Urothelium cell line (cell line): ENCODE measurements around the gene MAST2.
"Not testable (repeated sequence)": the region's sequence is repeated elsewhere in the genome, so short reads cannot be mapped to it uniquely, and the experiment has no call there.

Source experiments
- DNase-seq: peaks from one replicate; pipeline ENCODE4 v3.0.0; 2011; ENCODE audit warnings: low spot score, mixed read lengths
- FAIRE-seq: peaks from 2 replicates; lab custom pipeline; 2011; peaks lifted over from hg19 to GRCh38; lab: Jason Lieb, UNC

The MAST2 gene

GRCh38 chr1:45803299-45803780 lies at the start of gene MAST2:
Gene MAST2 (plus strand): TSS chr1:45803612. CDS start chr1:45803896, 284 bp downstream.
- DNase-seq (peak; percentile 98), FAIRE-seq (peak; percentile 56)

- DNase-seq, result no peak
- no peak for FAIRE-seq
Measured at GRCh38 chr1:45755697-45756096, 47.7 kb upstream of the MAST2 start.

- DNase-seq (no peak), FAIRE-seq (peak; percentile 44)
Measured at GRCh38 chr1:45762291-45762690, 41.1 kb upstream of the MAST2 start.

GRCh38 chr1:45765999-45766792 lies 37.2 kb upstream of the MAST2 start:
- FAIRE-seq, result no peak
- DNase-seq, result no peak

- DNase-seq (no peak), FAIRE-seq (no peak)
Measured at GRCh38 chr1:45767035-45767434, 36.4 kb upstream of the MAST2 start.

GRCh38 chr1:45769261-45769932 lies 34.0 kb upstream of the MAST2 start:
- no peak for FAIRE-seq
- DNase-seq, result no peak

GRCh38 chr1:45772971-45773370 lies 30.4 kb upstream of the MAST2 start:
- no peak for DNase-seq
- FAIRE-seq, result no peak

- no peak for DNase-seq
- no peak for FAIRE-seq
Measured at GRCh38 chr1:45775794-45776193, 27.6 kb upstream of the MAST2 start.

- no peak for DNase-seq
- FAIRE-seq, result no peak
Measured at GRCh38 chr1:45785583-45785982, 17.8 kb upstream of the MAST2 start.

- no peak for FAIRE-seq
- DNase-seq, result no peak
Measured at GRCh38 chr1:45787905-45788304, 15.5 kb upstream of the MAST2 start.

GRCh38 chr1:45789601-45790000 lies 13.8 kb upstream of the MAST2 start:
- FAIRE-seq, result no peak
- DNase-seq, result no peak

- DNase-seq, result no peak
- FAIRE-seq, result no peak
Measured at GRCh38 chr1:45792744-45793143, 10.7 kb upstream of the MAST2 start.

- FAIRE-seq (no peak), DNase-seq (no peak)
Measured at GRCh38 chr1:45793942-45794604, 9.3 kb upstream of the MAST2 start.

- no peak for FAIRE-seq
Measured at GRCh38 chr1:45796381-45796780, 7.0 kb upstream of the MAST2 start.

GRCh38 chr1:45796946-45797345 lies 6.5 kb upstream of the MAST2 start:
- DNase-seq, result no peak

More at GRCh38 chr1:45796381-45796780, 7.0 kb upstream of the MAST2 start:
- no peak for DNase-seq

GRCh38 chr1:45800899-45801298 lies 2.5 kb upstream of the MAST2 start:
- DNase-seq, result no peak
- no peak for FAIRE-seq

More at GRCh38 chr1:45796946-45797345, 6.5 kb upstream of the MAST2 start:
- no peak for FAIRE-seq

GRCh38 chr1:45802343-45803298 lies 791 bp upstream of the MAST2 start:
- DNase-seq (peak; percentile 97), FAIRE-seq (peak; percentile 88)

- peak; percentile 54 for DNase-seq
- FAIRE-seq, result not testable (repeated sequence)
Measured at GRCh38 chr1:45803781-45804668, 613 bp downstream of the MAST2 start.

- DNase-seq (no peak), FAIRE-seq (no peak)
Measured at GRCh38 chr1:45804669-45804969, 1.2 kb downstream of the MAST2 start.

- FAIRE-seq (no peak), DNase-seq (no peak)
Measured at GRCh38 chr1:45806129-45806528, 2.7 kb downstream of the MAST2 start.
